Retinal pigment epithelial cell (primary cell): ENCODE data around the gene RELN.
A peak's percentile ranks its signal among the peaks of the same experiment; 100 is the strongest.

Experiments used
- DNase-seq: peaks from one replicate; pipeline ENCODE4 v3.0.0-alpha.2; 2010; ENCODE audit warnings: low read depth
- H3K4me3 ChIP-seq: 2 replicates; pipeline ENCODE4 v1.5.1; 2011; ENCODE audit warnings: mild to moderate bottlenecking, low read length, control low read depth, moderate library complexity
- CTCF ChIP-seq: conservative IDR thresholded peaks from 2 replicates; pipeline ENCODE4 v1.5.1; 2011; ENCODE audit warnings: low read depth, low read length, control low read depth, inconsistent platforms

The RELN gene

GRCh38 chr7:103626776-103627175, 362.7 kb downstream of the RELN start:
- H3K4me3 ChIP-seq, result no peak overlapping the region
- DNase-seq, result no peak
- no peak for TF ChIP-seq CTCF

- no peak for TF ChIP-seq CTCF
- no peak overlapping the region for H3K4me3 ChIP-seq
- DNase-seq, result no peak
Observed at GRCh38 chr7:103622274-103622673, 367.2 kb downstream of the RELN start.

- TF ChIP-seq CTCF, result peak; percentile 33
- no peak for DNase-seq
- H3K4me3 ChIP-seq, result no peak overlapping the region
Observed at GRCh38 chr7:103613655-103614642, 375.5 kb downstream of the RELN start.

- TF ChIP-seq CTCF, result no peak
- H3K4me3 ChIP-seq, result no peak overlapping the region
- DNase-seq, result no peak
Observed at GRCh38 chr7:103609778-103610177, 379.7 kb downstream of the RELN start.

- no peak for DNase-seq
- no peak for TF ChIP-seq CTCF
- H3K4me3 ChIP-seq, result no peak overlapping the region
Observed at GRCh38 chr7:103605640-103606039, 383.8 kb downstream of the RELN start.

- no peak overlapping the region for H3K4me3 ChIP-seq
- TF ChIP-seq CTCF, result no peak
- DNase-seq, result peak; percentile 55
Observed at GRCh38 chr7:103598326-103598905, 391.0 kb downstream of the RELN start.
